Measurements from ENCODE around the gene IL22RA1.

The IL22RA1 gene

GRCh38 chr1:24108334-24109165, 34.4 kb downstream of the IL22RA1 start:
- TF ChIP-seq TAF1 (IDR thresholded peaks at IDR 0.05; ENCODE audit: borderline replicate concordance, insufficient read depth, low read length) (no peak), SIN3A (IDR thresholded peaks at IDR 0.05; ENCODE audit: borderline replicate concordance, insufficient read depth, low read length) (no peak), FOXP2 (optimal IDR thresholded peaks at IDR 0.05; ENCODE audit: borderline replicate concordance, extremely low read depth, extremely low read length, insufficient read depth) (no peak), POLR2AphosphoS5 (IDR thresholded peaks at IDR 0.05; ENCODE audit: low read depth, low read length) (no peak)
- TF ChIP-seq, protein P1, sequence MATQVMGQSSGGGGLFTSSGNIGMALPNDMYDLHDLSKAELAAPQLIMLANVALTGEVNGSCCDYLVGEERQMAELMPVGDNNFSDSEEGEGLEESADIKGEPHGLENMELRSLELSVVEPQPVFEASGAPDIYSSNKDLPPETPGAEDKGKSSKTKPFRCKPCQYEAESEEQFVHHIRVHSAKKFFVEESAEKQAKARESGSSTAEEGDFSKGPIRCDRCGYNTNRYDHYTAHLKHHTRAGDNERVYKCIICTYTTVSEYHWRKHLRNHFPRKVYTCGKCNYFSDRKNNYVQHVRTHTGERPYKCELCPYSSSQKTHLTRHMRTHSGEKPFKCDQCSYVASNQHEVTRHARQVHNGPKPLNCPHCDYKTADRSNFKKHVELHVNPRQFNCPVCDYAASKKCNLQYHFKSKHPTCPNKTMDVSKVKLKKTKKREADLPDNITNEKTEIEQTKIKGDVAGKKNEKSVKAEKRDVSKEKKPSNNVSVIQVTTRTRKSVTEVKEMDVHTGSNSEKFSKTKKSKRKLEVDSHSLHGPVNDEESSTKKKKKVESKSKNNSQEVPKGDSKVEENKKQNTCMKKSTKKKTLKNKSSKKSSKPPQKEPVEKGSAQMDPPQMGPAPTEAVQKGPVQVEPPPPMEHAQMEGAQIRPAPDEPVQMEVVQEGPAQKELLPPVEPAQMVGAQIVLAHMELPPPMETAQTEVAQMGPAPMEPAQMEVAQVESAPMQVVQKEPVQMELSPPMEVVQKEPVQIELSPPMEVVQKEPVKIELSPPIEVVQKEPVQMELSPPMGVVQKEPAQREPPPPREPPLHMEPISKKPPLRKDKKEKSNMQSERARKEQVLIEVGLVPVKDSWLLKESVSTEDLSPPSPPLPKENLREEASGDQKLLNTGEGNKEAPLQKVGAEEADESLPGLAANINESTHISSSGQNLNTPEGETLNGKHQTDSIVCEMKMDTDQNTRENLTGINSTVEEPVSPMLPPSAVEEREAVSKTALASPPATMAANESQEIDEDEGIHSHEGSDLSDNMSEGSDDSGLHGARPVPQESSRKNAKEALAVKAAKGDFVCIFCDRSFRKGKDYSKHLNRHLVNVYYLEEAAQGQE (IDR thresholded peaks at IDR 0.05; ENCODE audit: insufficient read depth in 1 of 2, low read depth in 2 of 2, low read length in 2 of 2), result no peak

DNA sequence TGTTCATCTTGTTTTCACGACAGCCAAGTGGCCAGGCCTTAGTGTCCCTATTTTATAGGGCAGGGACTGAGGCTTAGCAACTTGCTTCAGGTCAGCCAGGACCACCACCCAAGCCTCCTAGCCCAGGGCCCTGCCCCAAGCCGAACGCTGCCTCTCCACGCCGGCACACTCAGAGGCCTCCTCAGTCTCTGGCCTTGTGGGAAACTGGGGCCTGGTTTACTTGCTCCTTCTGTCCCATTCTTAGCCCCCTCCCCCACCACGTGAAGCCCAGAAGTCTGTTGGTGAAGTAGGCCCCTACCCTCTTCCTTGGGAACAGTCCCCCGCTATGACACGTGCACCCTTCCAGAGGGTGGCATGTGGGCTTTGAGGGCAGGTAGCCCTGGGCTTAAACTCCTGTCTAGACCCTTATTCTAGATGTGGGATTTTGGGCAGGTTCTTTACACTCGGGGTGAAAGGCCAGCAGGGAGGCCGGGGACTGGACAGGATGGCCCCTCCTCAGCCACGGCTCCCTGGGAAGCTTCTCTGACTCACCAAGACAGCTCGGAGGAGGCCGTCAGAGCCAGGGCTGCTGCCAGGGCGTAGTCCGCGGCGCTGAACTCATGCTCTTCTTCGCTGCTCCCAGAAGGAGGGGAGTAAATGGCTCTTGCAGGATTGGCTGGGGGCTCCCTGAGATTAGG, 35.3 kb downstream of the IL22RA1 start:
- TF ChIP-seq TAF1 (IDR thresholded peaks at IDR 0.05; ENCODE audit: borderline replicate concordance, insufficient read depth, low read length), result no peak
- no peak for TF ChIP-seq FOXP2 (optimal IDR thresholded peaks at IDR 0.05; ENCODE audit: borderline replicate concordance, extremely low read depth, extremely low read length, insufficient read depth)
- no peak for TF ChIP-seq POLR2AphosphoS5 (IDR thresholded peaks at IDR 0.05; ENCODE audit: low read depth, low read length)
- TF ChIP-seq, protein P1 (IDR thresholded peaks at IDR 0.05; ENCODE audit: insufficient read depth in 1 of 2, low read depth in 2 of 2, low read length in 2 of 2), result no peak
- no peak for TF ChIP-seq SIN3A (IDR thresholded peaks at IDR 0.05; ENCODE audit: borderline replicate concordance, insufficient read depth, low read length)

DNA sequence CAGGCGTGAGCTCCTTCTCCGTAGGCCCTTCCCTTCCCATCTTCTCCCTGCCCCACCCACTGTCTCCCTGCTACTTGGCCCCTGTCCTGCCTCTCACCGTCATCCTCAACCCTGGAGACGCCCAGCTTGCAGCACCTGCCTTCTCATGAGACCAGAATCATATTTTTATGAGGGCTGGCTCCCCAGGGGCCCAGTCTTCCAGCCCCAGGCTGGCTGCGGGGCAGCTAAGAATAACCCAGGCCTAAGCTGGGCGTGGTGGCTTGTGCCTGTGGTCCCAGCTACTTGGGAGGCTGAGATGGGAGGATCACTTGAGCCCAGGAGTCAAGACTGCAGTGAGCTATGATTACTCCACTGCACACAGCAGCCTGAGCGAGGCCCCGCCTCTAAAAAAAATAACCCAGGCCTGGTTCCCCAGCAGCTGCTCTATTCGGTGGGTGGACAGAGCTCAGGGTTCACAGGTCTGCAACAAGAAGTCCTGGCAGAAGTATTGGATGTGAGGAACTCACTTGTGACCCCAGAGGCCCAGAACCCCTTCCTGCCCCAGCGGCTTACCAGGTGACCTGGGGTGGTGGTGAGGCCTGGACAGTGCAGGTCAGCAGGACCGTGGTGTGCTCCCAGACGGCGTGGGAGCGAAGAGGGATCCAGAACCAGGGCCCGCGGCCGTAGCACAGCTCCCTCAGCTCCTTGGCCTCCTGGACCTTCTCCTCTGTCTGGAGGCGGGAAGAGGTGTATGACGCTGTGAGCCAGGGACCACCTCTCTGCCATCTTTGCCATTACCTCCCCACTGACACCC, 37.4 kb downstream of the IL22RA1 start:
- TF ChIP-seq TAF1 (IDR thresholded peaks at IDR 0.05; ENCODE audit: borderline replicate concordance, insufficient read depth, low read length), result no peak
- TF ChIP-seq, protein P1 (IDR thresholded peaks at IDR 0.05; ENCODE audit: insufficient read depth in 1 of 2, low read depth in 2 of 2, low read length in 2 of 2), result no peak
- no peak for TF ChIP-seq POLR2AphosphoS5 (IDR thresholded peaks at IDR 0.05; ENCODE audit: low read depth, low read length)
- TF ChIP-seq FOXP2 (optimal IDR thresholded peaks at IDR 0.05; ENCODE audit: borderline replicate concordance, extremely low read depth, extremely low read length, insufficient read depth), result no peak
- TF ChIP-seq SIN3A (IDR thresholded peaks at IDR 0.05; ENCODE audit: borderline replicate concordance, insufficient read depth, low read length), result no peak

DNA sequence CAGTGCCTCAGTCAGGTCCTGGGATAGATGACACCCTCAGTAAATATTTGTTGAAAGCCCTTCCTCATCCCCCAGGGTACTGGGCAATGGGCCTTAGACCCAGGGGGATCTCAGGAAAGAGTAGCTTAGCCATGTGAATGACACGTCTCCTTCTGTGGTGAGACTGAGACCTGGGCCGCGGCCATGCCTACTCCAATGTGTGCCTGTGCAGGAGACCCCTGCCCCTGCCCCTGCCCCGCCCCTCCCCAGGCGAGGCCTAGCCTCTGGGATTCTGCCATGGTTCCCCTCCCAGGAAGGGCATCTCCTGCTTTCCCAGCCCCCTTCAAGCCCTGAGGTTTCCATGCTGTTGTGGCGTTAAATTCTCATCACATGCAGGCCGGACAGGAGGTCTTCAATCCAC, 38.1 kb downstream of the IL22RA1 start:
- no peak for TF ChIP-seq SIN3A (IDR thresholded peaks at IDR 0.05; ENCODE audit: borderline replicate concordance, insufficient read depth, low read length)
- TF ChIP-seq, protein P1 (IDR thresholded peaks at IDR 0.05; ENCODE audit: insufficient read depth in 1 of 2, low read depth in 2 of 2, low read length in 2 of 2), result no peak

All from PFSK-1 (cell line).